GM18867 (cell line): Measurements from ENCODE around the gene PSMB1.

Experiments used
- ATAC-seq: cut with Tn5 transposase; IDR thresholded peaks from one replicate; pipeline ENCODE4 v1.9.1; 2021; ENCODE audit warnings: mild to moderate bottlenecking, moderate library complexity; ENCODE audit not compliant: unreplicated experiment

Gene PSMB1

DNA sequence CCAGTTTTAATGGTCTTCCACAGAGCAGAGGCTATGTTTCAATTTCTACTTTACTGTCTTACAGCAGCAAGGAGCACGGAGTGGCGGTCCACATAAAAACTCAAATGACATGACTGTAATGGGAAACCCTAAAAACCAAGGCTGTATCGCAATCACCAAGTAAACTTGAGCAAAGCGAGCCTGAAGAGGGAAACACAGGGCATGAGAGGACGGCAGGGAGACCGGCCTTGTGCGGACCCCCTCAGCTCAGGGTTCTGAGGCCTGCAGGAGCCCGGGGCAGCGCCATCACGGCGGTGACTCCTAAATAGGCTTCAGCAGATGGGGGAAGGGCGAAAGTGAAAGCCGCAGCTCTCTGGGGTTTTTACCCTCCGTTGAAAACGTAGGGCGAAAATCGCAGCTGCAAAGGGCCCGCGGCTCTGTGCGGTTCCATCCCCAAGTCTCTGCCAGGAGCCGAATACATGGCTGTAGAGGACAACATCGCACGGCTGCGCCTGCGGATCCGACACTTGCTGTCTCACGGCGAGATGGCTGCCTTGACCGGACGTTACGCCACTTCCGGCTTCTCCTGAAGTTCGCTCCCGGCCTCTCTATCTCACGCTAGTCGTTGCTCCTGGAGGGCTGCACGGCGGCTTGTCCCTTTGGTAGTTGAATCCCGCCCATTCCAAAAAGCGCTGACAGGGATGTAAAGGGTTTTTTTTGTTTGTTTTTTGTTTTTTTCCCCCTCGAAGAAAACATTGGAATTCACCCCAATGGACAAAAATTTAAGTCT, at the start of gene PSMB1:
Gene PSMB1 (minus strand): TSS at position 543 of the 769 bp plus-strand sequence. CDS start 65 bp downstream, at position 478.
- peak; percentile 52 for ATAC-seq

GRCh38 chr6:170597278-170597677, 44.2 kb upstream of the PSMB1 start:
- no peak for ATAC-seq

DNA sequence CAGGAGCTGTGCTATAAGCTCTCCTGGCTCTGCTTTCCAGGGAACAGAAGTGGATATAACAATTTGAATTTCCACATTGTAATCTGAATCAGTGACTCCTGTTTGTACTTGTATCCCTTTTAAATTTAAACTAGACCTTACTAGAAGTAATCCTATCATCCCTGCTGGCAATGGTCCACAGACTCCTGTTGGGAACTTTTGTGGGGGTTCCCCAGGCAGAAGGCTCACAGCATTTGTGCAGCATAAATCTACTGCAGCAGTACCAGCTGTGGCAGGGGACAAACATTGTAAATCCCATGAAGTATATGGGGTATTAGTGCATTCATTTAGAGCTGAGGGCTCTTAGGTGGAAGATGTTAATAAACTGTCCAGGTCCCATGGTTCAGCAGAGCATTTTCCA, 43.3 kb upstream of the PSMB1 start:
- no peak for ATAC-seq

DNA sequence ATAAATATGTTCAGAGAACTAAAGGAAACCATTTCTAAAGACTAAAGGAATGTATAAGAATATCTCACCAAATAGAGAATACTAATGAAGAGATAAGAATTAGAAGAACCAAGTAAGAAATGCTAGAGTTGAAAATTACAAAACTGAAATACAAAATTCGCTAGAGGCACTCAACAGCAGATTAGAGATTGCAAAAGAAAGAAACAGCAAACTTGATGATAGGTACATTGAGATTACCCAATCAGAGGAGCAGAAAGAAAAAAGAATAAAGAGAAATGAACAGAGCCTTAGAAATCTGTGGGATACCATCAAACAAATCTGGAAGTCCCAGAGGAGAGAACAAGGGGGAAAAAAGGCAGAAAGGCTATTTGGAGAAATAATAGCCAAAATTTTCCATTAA, 37.6 kb upstream of the PSMB1 start:
- no peak for ATAC-seq

DNA sequence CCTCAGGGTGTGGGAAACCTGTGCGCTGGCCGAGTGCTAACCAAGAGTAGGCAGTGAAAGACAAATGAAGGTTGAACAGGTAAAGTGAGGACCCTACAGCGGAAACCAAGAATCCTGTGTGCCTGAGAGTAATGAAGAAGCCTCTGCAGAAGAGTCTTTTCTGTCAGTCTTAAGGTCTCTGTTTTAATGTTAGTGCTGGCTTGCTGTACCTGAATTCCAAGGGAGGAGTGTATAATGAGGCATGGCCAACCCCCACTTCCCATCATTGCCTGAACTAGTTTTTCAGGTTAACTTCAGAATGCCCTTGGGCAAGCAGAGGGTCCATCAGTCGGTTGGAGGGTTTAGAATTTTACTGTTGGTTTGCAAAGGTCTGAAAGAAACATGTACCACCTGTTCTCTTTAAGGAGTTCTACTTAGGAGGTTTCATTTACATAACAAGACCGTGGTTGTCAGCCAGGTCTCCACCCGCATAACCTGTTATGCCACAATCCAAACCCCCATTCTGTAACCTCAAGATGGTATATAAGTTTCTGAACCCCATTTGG, 31.9 kb upstream of the PSMB1 start:
- ATAC-seq, result peak; percentile 31

GRCh38 chr6:170584181-170584953, 31.3 kb upstream of the PSMB1 start, which contains the start of gene PDCD2:
TSS of gene PDCD2 (minus strand) at chr6:170584637. CDS start at chr6:170584581, 56 bp downstream.
- peak; percentile 98 for ATAC-seq

GRCh38 chr6:170583756-170584180, 30.7 kb upstream of the PSMB1 start:
- peak; percentile 1 for ATAC-seq

DNA sequence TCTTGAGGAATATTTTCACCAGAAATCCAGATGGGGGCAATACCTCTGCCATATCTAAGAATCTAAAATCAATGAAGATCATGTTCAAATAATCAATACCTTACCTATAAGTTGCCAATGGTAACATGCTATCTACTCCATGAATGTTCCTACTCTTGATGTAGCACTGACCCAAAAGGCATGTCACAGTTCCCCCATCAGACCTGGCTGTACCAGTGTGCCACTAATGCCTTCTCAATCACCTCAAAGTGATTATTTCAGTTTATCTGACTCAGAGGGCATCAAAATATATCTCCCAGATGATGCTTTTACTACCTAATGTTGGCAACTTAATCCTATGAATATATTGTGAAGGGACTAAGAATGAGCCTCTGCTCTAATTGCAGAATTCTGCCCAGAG, 25.8 kb upstream of the PSMB1 start:
- ATAC-seq, result no peak

GRCh38 chr6:170575250-170575649, 22.1 kb upstream of the PSMB1 start:
- ATAC-seq, result no peak

DNA sequence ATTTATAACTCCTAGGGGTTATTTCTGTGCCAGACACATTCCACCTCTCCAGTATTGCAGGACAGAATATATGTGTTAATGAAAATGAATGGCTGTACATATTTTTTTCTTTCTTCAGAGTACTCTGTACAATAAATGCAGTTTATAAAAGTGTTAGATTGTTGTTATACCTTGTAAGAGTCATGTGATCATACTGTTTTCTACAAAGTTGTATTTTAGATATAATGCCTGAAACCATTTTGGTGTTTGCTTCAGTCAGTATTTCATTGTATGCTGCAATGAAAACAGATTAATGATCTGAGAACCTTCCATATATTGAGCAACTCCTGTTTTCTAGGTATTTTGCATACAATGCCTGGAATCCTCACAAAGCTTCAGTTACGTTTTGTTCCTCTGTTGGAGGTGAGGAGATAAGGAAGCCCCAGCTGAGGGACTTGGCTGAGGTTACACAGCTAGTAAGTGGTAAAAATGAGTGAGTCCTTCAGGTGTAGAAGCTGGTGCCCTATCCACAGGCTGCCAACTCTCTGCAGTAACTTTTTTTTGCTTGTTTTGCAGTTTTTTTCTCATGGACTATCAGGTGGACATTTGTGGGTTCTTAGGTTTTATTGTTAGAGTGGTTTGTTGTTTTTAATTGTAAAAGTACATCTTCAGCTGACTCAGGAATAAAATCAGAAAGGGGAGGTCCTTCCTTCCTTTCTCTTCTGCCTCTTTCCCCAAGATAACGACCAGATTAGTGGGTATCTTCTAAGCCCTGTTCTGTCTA, 19.8 kb upstream of the PSMB1 start:
- no peak for ATAC-seq

DNA sequence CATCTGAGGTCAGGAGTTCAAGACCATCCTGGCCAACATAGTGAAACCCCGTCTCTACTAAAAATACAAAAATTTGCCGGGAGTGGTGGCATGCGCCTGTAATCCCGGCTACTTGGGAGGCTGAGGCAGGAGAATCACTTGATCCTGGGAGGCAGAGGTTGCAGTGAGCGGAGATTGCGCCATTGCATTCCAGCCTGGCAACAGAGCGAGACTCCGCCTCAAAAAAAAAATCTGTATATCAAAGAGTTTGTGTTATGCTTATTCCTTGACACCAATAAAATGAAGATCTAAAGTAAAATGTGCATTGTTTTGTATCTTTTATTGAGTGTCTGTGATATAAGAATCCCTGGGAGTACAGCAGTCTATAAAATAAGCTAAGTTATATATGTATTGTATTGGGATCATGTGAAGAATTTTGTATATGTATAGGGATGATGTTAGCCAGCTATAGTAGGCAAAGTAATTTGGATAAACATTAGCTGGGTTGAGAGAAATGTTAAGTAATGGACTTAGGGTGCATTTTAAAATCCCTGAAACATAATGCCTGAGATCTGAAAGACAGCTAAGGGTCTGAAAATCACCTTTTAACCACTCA, 11.9 kb upstream of the PSMB1 start:
- no peak for ATAC-seq

DNA sequence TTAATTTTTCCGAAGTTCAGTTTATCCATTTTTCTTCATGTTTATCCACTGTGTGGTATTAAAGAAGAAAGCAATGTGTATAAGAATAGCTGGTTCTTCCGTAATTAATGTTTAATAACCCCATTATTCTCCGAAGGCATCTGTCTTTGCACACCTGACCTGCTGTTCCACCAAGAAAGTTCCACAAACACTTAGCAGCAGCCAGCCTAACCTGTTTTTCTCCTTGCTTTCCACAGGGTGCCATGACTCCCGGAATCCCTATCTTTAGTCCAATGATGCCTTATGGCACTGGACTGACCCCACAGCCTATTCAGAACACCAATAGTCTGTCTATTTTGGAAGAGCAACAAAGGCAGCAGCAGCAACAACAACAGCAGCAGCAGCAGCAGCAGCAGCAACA, 8.4 kb upstream of the PSMB1 start:
- no peak for ATAC-seq

- ATAC-seq, result no peak
These were observed 2.2 kb upstream of the PSMB1 start for GRCh38 chr6:170555305-170555704.

GRCh38 chr6:170554796-170555137, 1.7 kb upstream of the PSMB1 start:
- ATAC-seq, result no peak

DNA sequence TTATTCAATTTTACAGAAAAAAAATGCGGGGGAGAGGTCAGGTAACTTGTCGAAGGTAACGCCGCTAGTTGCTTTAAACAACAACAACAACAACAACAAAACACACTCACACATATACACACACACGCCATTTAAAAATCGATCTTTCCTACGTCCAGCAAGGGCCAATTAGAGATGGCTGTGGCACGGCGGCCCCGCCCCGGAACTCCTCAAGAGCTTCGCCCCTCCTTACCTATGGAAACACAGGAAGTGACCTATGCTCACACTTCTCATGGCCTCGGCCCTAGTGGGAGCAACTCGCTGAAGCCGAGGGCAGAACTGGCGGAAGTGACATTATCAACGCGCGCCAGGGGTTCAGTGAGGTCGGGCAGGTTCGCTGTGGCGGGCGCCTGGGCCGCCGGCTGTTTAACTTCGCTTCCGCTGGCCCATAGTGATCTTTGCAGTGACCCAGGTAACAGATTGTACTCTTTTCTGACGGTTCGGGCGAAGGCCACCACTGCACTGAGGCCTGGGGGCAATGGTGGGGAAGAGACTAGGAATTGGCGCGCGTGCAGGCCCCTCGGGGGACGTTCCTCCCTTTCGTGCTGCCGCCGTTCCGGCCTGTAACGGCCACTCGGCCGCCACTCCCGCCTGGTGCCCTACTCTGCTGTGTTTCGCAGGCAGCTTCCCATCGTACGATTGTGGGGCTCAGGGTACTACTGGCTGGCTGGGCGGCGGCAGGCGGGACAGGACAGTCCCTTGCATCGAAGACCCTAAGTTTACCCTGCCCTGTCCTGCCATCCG, 1.1 kb upstream of the PSMB1 start, which contains the start of gene TBP:
Gene TBP (plus strand): TSS at position 357 of the 783 bp plus-strand sequence. CDS start 2,661 bp downstream, outside the sequence.
- ATAC-seq, result peak; percentile 95

DNA sequence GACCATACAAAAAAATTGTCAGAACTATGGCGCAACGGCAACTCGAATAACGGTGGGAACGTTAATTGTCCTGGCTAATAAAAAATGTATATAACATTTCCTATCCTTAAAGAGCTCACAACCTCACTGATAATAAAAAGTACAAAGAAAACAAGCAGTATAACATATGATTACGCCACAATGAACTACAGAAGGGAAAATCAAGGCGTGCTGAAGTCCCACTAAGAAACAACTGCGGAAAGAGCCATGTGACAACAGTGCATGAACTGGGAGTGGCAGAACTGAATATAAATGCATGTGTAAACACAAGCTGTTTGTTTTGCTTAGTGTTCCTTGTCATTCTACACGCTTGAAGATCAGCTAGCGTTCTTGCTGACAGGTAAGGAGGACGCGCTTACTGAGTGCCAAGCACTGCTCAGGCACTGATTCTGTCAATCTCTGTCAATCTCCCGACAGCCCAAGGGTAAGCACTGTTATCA, 466 bp upstream of the PSMB1 start:
- peak; percentile 36 for ATAC-seq

- no peak for ATAC-seq
These were observed 7.7 kb downstream of the PSMB1 start for GRCh38 chr6:170545405-170545804.

DNA sequence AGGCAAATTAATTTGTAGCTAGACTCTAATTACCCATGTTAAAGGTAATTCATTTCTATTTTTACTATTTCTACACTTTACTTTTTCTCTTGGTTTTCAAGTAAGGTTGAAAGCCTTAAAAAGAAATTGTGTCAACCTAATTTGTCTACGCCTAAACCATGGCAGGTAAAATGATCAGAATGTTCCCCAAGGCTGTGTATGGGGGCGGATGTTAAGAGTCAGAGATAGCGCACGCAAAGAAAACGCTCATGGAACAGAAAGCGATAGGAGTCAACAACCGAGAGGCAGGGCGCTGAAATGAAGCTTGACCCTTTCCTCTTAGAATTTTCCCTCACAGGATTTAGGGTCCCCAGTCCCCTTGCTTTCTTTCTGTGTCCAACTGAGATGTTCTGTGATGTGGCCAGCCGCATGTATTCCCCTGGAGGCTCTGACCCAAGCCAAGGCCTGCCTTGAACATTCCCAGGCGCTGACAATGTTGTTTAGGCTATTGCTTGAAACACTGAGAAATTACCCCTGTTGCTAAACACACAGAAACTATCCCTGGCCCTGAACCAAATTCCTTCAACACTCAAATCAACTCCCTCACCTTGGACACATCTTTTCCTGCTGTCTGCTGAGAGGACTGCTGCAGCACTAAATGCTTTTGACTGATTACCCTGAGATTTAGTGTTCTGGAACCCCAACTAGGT, 10.9 kb downstream of the PSMB1 start:
- ATAC-seq, result no peak

DNA sequence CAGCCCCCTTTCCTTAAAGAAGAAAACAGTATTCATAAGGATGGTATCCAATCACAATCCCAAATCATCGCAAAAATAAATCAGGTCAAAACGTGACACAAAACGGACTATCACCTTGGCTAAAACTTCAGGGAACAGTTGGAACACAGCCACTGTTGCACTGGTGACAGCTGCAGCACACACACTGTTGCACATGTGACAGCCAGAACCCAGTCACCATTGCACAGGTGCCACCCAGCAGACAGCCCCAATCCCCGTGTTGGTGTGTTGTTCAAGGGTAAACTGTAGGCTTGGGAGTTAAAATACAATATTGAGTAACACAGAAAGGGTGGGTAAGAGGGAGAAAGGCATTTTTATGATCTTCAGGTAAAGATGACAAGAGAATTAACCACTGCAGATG, 15.8 kb downstream of the PSMB1 start:
- no peak for ATAC-seq
